HepG2 (cell line): ENCODE data around the gene CD109. TPM values are rescaled to one million over a fixed set of nuclear protein-coding genes. Genes with fewer than 3 reads are reported as not detected.

Source experiments
- ATAC-seq: fragments of 200-7000 bp; cut with Tn5 transposase; 3 replicates; pipeline ENCODE4 v1.9.1; 2020; ENCODE audit warnings: mild to moderate bottlenecking, moderate library complexity
- BruUV-seq: library from RNA; stranded (reverse); fragments of 400-500 nt; replicated peaks from 2 replicates; lab custom pipeline; 2021; lab: Mats Ljungman, UMichigan
- CTCF ChIA-PET: fragments of 300-600 bp; formaldehyde crosslinking; extraction: SDS; loops from one replicate; lab custom pipeline; 2021; ENCODE audit warnings: low total read pairs, inconsistent platforms, low intra/inter-chr PET ratio; lab: Yijun Ruan, JAX
- POLR2A ChIA-PET: fragments of 350-600 bp; sonication (Branson Sonifier 250); formaldehyde crosslinking; loops from one replicate; lab custom pipeline; 2020; ENCODE audit warnings: antibody characterized with exemption, inconsistent platforms; lab: Yijun Ruan, JAX
- DNase-seq: peaks from one replicate; pipeline ENCODE4 v3.0.0-alpha.2; 2015; ENCODE audit warnings: low spot score
- FAIRE-seq: peaks from 3 replicates; lab custom pipeline; 2011; peaks lifted over from hg19 to GRCh38; lab: Jason Lieb, UNC
- H2AFZ ChIP-seq: one replicate; pipeline ENCODE4 v1.6.1; 2011; ENCODE audit warnings: low read length, inconsistent platforms
- H3K27ac ChIP-seq: fragments of 300-600 bp; 3 replicates; pipeline ENCODE4 v1.8.0; 2011; ENCODE audit warnings: mixed run types, mild to moderate bottlenecking, mixed read lengths, low read length, inconsistent platforms; ENCODE audit not compliant: insufficient read depth; ENCODE audit errors: extremely low read length
- H3K27me3 ChIP-seq, 2 experiments: fragments of 200-600 bp in 1 of 2; 2 replicates in 1 of 2; 3 replicates in 1 of 2; pipeline versions ENCODE4 v1.6.0 to v1.8.0; 2011; ENCODE audit warnings: low read length in 2 of 2, mild to moderate bottlenecking in 2 of 2, moderate library complexity in 2 of 2, inconsistent platforms in 1 of 2; ENCODE audit not compliant: insufficient read depth in 2 of 2, control insufficient read depth in 1 of 2
- H3K36me3 ChIP-seq, 2 experiments: fragments of 200-600 bp in 1 of 2; replicated peaks in 1 of 2; 2 replicates in 1 of 2; 3 replicates in 1 of 2; pipeline versions ENCODE4 v1.5.1 to v1.8.0; 2011; ENCODE audit warnings: low read length in 2 of 2, inconsistent platforms in 1 of 2; ENCODE audit not compliant: insufficient read depth in 2 of 2, control insufficient read depth in 1 of 2
- H3K4me1 ChIP-seq: 2 replicates; pipeline ENCODE4 v1.5.1; 2012; ENCODE audit warnings: low read length, inconsistent platforms; ENCODE audit not compliant: insufficient read depth
- H3K4me2 ChIP-seq: 2 replicates; pipeline ENCODE4 v1.6.0; 2011; ENCODE audit warnings: low read depth, low read length, inconsistent platforms
- H3K4me3 ChIP-seq, 3 experiments: fragments of 200-600 bp in 1 of 3; sonication (generic), shearing (Covaris generic) in 1 of 3; replicated peaks in 1 of 3; 2 replicates each; pipeline ENCODE4 v1.5.1; 2011 to 2016; ENCODE audit warnings: low read length in 3 of 3, inconsistent platforms in 2 of 3, low read depth in 2 of 3, mild to moderate bottlenecking in 2 of 3, control low read depth in 1 of 3, mixed read lengths in 1 of 3; ENCODE audit not compliant: insufficient read depth in 1 of 3
- H3K79me2 ChIP-seq: one replicate; pipeline ENCODE4 v1.6.1; 2011; ENCODE audit warnings: low read length, inconsistent platforms; ENCODE audit not compliant: insufficient read depth
- H3K9ac ChIP-seq: 2 replicates; pipeline ENCODE4 v1.6.0; 2011; ENCODE audit warnings: mild to moderate bottlenecking, low read depth, low read length, inconsistent platforms; ENCODE audit not compliant: insufficient read depth
- H3K9me3 ChIP-seq: 2 replicates; pipeline ENCODE4 v1.5.1; 2012; ENCODE audit warnings: mild to moderate bottlenecking, low read length
- H4K20me1 ChIP-seq: 2 replicates; pipeline ENCODE4 v1.6.0; 2011; ENCODE audit warnings: inconsistent platforms, mild to moderate bottlenecking, low read length, moderate library complexity; ENCODE audit not compliant: insufficient read depth
- CEBPB ChIP-seq: IDR thresholded peaks from 2 replicates; pipeline ENCODE4 v1.6.1; 2011; ENCODE audit warnings: low read depth, low read length, improper control_type of control experiment, borderline replicate concordance
- GABPA ChIP-seq, 2 experiments: IDR thresholded peaks; 2 replicates each; pipeline ENCODE4 v1.6.1; 2011 to 2016; ENCODE audit warnings: low read depth in 2 of 2, low read length in 1 of 2, missing biosample characterization in 1 of 2, missing genetic modification characterization in 1 of 2
- RAD21 ChIP-seq: fragments of 450-650 bp; formaldehyde crosslinking; IDR thresholded peaks from 2 replicates; pipeline ENCODE4 v1.5.0; 2020; ENCODE audit warnings: mild to moderate bottlenecking
- STAG1 ChIP-seq: sonication (generic); formaldehyde crosslinking; IDR thresholded peaks from 2 replicates; pipeline ENCODE4 v1.4.0; 2020; ENCODE audit warnings: missing genetic modification reagents
- ZFAT ChIP-seq: sonication (generic); formaldehyde crosslinking; conservative IDR thresholded peaks from 2 replicates; pipeline ENCODE4 v1.8.1; 2023; ENCODE audit warnings: missing genetic modification reagents, inconsistent platforms
- ZNF207 ChIP-seq: fragments of 450-650 bp; IDR thresholded peaks from 2 replicates; pipeline ENCODE4 v1.6.1; 2016; ENCODE audit warnings: antibody characterized with exemption, borderline replicate concordance
- ZNF232 ChIP-seq: sonication (generic); formaldehyde crosslinking; IDR thresholded peaks from 2 replicates; pipeline ENCODE4 v1.4.0; 2020; ENCODE audit warnings: missing genetic modification reagents, borderline replicate concordance
- ZNF337 ChIP-seq: sonication (generic); formaldehyde crosslinking; IDR thresholded peaks from 2 replicates; pipeline ENCODE4 v1.5.1; 2020; ENCODE audit warnings: missing genetic modification reagents, low read depth, mild to moderate bottlenecking, borderline replicate concordance
- ZNF441 ChIP-seq: sonication (generic); formaldehyde crosslinking; IDR thresholded peaks from 2 replicates; pipeline ENCODE4 v1.7.0; 2021; ENCODE audit warnings: missing genetic modification reagents, borderline replicate concordance
- ZNF543 ChIP-seq: sonication (generic); formaldehyde crosslinking; IDR thresholded peaks from 2 replicates; pipeline ENCODE4 v1.4.0; 2020; ENCODE audit warnings: mild to moderate bottlenecking, missing genetic modification reagents
- ZNF724P ChIP-seq: sonication (generic); formaldehyde crosslinking; IDR thresholded peaks from 2 replicates; pipeline ENCODE4 v1.8.0; 2022; ENCODE audit warnings: missing genetic modification reagents, borderline replicate concordance
- WGBS: methylation state at CpG from one replicate; pipeline ENCODE4 v1.1.6; 2017; ENCODE audit warnings: low lambda C conversion rate; 5-methylcytosine and 5-hydroxymethylcytosine counted together
- in situ Hi-C: cut with HindIII; loops from 2 replicates; pipeline ENCODE4 v1.10.0; 2017; ENCODE audit warnings: low pct_unique_long_range_greater_than_20kb; ENCODE audit not compliant: extremely low pct_ligation_motif_present
- intact Hi-C: fragments of 100-400 bp; cut with micrococcal nuclease; formaldehyde crosslinking; loops from one replicate; pipeline ENCODE4 v1.10.0; 2022; ENCODE audit not compliant: unreplicated experiment
- polyA plus RNA-seq, 8 experiments: library from polyadenylated mRNA; depleted of rRNA in 3 of 8; stranded (reverse) in 7 of 8; unstranded in 1 of 8; fragments of >200 nt; fragmentation: Illumina TruSeq in 4 of 8; extraction: Trizol in 4 of 8; gene quantifications; 2 replicates each; pipeline versions ENCODE4 v1.2.1 to v1.2.3, GENCODE V29; 2011 to 2016; ENCODE audit warnings: low read depth in 4 of 8, missing spikeins in 1 of 8, mixed read lengths in 1 of 8; ENCODE audit not compliant: insufficient read depth in 1 of 8
- total RNA-seq, 5 experiments: library from RNA; depleted of rRNA; stranded (reverse); fragments of >200 nt; fragmentation: Illumina TruSeq; extraction: Trizol; gene quantifications; 2 replicates each; pipeline ENCODE4 v1.2.3, GENCODE V29; 2016; ENCODE audit warnings: low read depth in 1 of 5
- TF ChIP-seq, protein P1 (sequence below): IDR thresholded peaks from 2 replicates; pipeline ENCODE4 v1.6.1; 2012; ENCODE audit warnings: low read depth, low read length, improper control_type of control experiment
- TF ChIP-seq, protein P2 (sequence below): IDR thresholded peaks from 2 replicates; pipeline ENCODE4 v1.6.1; 2016; ENCODE audit warnings: low read depth, borderline replicate concordance

Gene CD109
- total and polyA plus RNA-seq, 2 of the 13 experiments (the other 11 are each of a cell fraction or from before 2014, with no cell fraction given): 0.93 to 2.1 TPM

- in situ Hi-C loops: no loop called here
- CTCF ChIA-PET: no interaction called here
- Histone ChIP-seq H3K4me3 (no peak overlapping the region), H3K27ac (no peak overlapping the region), H3K36me3 (no peaks in the 10 kb centered on the region), H3K79me2 (no peaks in the 10 kb centered on the region)
- TF ChIP-seq ZNF337 (no peak), CEBPB (0 out of 2 replicates have a peak, but pooled peaks have one; percentile 29)
- TF ChIP-seq, all 625 proteins: peak for 1
- H3K4me1 ChIP-seq: no peaks in the 10 kb centered on the region
- H4K20me1 ChIP-seq: no peaks in the 10 kb centered on the region
- H2AFZ ChIP-seq: no peak overlapping the region
- ATAC-seq: no peak
- no TSS peak for BruUV-seq
- POLR2A ChIA-PET: no interaction called here
- no peak overlapping the region for H3K4me2 ChIP-seq
- H3K9me3 ChIP-seq: no peaks in the 10 kb centered on the region
- no peak for FAIRE-seq
- intact Hi-C loops: no loop called here
- DNase-seq: no peak
- 30% methylated on average over 8 of the region's 8 CpGs for WGBS
- no peak overlapping the region for H3K9ac ChIP-seq
- no peaks in the 10 kb centered on the region; a peak in 1 of 5 replicates for H3K27me3 ChIP-seq
Measured at GRCh38 chr6:73671911-73672685, 23.9 kb upstream of the CD109 start.

GRCh38 chr6:73675466-73676098 is 20.4 kb upstream of the CD109 start:
- peak; percentile 71 for DNase-seq
- H2AFZ ChIP-seq: no peak overlapping the region
- H3K36me3 ChIP-seq: no peaks in the 10 kb centered on the region
- H3K27me3 ChIP-seq: peaks cover 2 to 3% of the 10 kb centered on the region in 2 experiments; a peak in 1 of 5 replicates
- ATAC-seq: peak; percentile 99
- H3K9ac ChIP-seq: no peak overlapping the region
- H3K4me2 ChIP-seq: no peak overlapping the region
- ChIA-PET POLR2A (interaction anchor here (1.8 kb wide), 1 partner anchor 21 kb away, joined by 12 read pairs; the partner anchor contains the start of gene SLC17A5), CTCF (interaction anchor here (0.7 to 2.4 kb wide), 2 partner anchors 57 to 64 kb away, joined by 5 to 60 read pairs; no protein-coding TSS in a partner anchor)
- in situ Hi-C loops: loop anchor here (5.0 kb wide), 1 partner anchor 57 kb away; no protein-coding TSS in a partner anchor
- FAIRE-seq: peak; percentile 93
- no peaks in the 10 kb centered on the region for H3K4me1 ChIP-seq
- WGBS: 25% methylated on average over 4 of the region's 4 CpGs
- no peaks in the 10 kb centered on the region for H4K20me1 ChIP-seq
- no peak overlapping the region for H3K27ac ChIP-seq
- H3K79me2 ChIP-seq: no peaks in the 10 kb centered on the region
- no peaks in the 10 kb centered on the region for H3K9me3 ChIP-seq
- no TSS peak for BruUV-seq
- intact Hi-C loops: loop anchor here (1.0 kb wide), 1 partner anchor 58 kb away; no protein-coding TSS in a partner anchor
- no peak overlapping the region for H3K4me3 ChIP-seq
- TF ChIP-seq ZNF543 (CRISPR knock-in tag) (no peak), ZNF232 (CRISPR knock-in tag) (peak; percentile 80; the same call in 1 of the 2 replicates), ZNF441 (CRISPR knock-in tag) (no peak), GABPA (IDR thresholded peaks at IDR 0.05; ENCODE audit: low read depth, low read length) (no peak), GABPA (CRISPR knock-in tag; IDR thresholded peaks at IDR 0.05; ENCODE audit: low read depth) (no peak), ZFAT (CRISPR knock-in tag) (no peak), STAG1 (CRISPR knock-in tag) (peak; percentile 87), RAD21 (CRISPR knock-in tag) (peak; percentile 72), ZNF207 (no peak), ZNF724P (CRISPR knock-in tag) (no peak)
- TF ChIP-seq, protein P1, sequence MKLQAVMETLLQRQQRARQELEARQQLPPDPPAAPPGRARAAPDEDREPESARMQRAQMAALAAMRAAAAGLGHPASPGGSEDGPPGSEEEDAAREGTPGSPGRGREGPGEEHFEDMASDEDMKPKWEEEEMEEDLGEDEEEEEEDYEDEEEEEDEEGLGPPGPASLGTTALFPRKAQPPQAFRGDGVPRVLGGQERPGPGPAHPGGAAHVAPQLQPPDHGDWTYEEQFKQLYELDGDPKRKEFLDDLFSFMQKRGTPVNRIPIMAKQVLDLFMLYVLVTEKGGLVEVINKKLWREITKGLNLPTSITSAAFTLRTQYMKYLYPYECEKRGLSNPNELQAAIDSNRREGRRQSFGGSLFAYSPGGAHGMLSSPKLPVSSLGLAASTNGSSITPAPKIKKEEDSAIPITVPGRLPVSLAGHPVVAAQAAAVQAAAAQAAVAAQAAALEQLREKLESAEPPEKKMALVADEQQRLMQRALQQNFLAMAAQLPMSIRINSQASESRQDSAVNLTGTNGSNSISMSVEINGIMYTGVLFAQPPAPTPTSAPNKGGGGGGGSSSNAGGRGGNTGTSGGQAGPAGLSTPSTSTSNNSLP: peak; percentile 57; the same call in 1 of the 2 replicates
- TF ChIP-seq, protein P2, sequence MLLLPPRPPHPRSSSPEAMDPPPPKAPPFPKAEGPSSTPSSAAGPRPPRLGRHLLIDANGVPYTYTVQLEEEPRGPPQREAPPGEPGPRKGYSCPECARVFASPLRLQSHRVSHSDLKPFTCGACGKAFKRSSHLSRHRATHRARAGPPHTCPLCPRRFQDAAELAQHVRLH (CRISPR knock-in tag): no peak
